HG03103 (cell line): ENCODE data around the gene MDK.
"Not testable (repeated sequence)": the region's sequence is repeated elsewhere in the genome, so short reads cannot be mapped to it uniquely, and the experiment has no call there.

Experiments
- ATAC-seq: cut with Tn5 transposase; IDR thresholded peaks from one replicate; pipeline ENCODE4 v1.9.1; 2021; ENCODE audit warnings: low read depth; ENCODE audit not compliant: unreplicated experiment

Gene MDK

GRCh38 chr11:46367244-46367915, 14.1 kb upstream of the MDK start:
- ATAC-seq: peak; percentile 71

GRCh38 chr11:46367916-46368267, 13.6 kb upstream of the MDK start:
- no peak for ATAC-seq

- no peak for ATAC-seq
Measured at GRCh38 chr11:46369458-46370152, 11.9 kb upstream of the MDK start.

GRCh38 chr11:46370253-46370652, 11.2 kb upstream of the MDK start:
- ATAC-seq: no peak

- ATAC-seq: not testable (repeated sequence)
Measured at GRCh38 chr11:46371262-46371661, 10.2 kb upstream of the MDK start.

- ATAC-seq: no peak
Measured at GRCh38 chr11:46372086-46372485, 9.4 kb upstream of the MDK start.

GRCh38 chr11:46372501-46372900, 9.0 kb upstream of the MDK start:
- not testable (repeated sequence) for ATAC-seq

GRCh38 chr11:46373787-46374740, 7.4 kb upstream of the MDK start:
- no peak for ATAC-seq

- no peak for ATAC-seq
Measured at GRCh38 chr11:46374815-46375214, 6.7 kb upstream of the MDK start.

GRCh38 chr11:46375392-46376101, 5.9 kb upstream of the MDK start:
- ATAC-seq: no peak

GRCh38 chr11:46376258-46377050, 5.0 kb upstream of the MDK start:
- ATAC-seq: no peak

GRCh38 chr11:46377290-46377689, 4.2 kb upstream of the MDK start:
- no peak for ATAC-seq

- ATAC-seq: no peak
Measured at GRCh38 chr11:46377831-46378230, 3.6 kb upstream of the MDK start.

- ATAC-seq: no peak
Measured at GRCh38 chr11:46378296-46378695, 3.2 kb upstream of the MDK start.

GRCh38 chr11:46378811-46379481, 2.5 kb upstream of the MDK start:
- no peak for ATAC-seq

GRCh38 chr11:46379482-46380293, 1.8 kb upstream of the MDK start:
- ATAC-seq: not testable (repeated sequence)

GRCh38 chr11:46380340-46381047, 975 bp upstream of the MDK start:
- ATAC-seq: no peak
